ENCODE data around the gene FLT1. TPM values are rescaled to one million over a fixed set of nuclear protein-coding genes. Genes with fewer than 3 reads are reported as not detected.

The FLT1 gene
- total and polyA plus RNA-seq, 2 of the 13 experiments (the other 11 are each of a cell fraction or from before 2014, with no cell fraction given), result 0.02 TPM; not detected in 1

- no peak for TF ChIP-seq HNF1A (IDR thresholded peaks at IDR 0.05; ENCODE audit: low read depth)
- no peak for TF ChIP-seq HNF1A (CRISPR knock-in tag; IDR thresholded peaks at IDR 0.05; ENCODE audit: borderline replicate concordance)
- TF ChIP-seq TSC22D2 (CRISPR knock-in tag; IDR thresholded peaks at IDR 0.05; ENCODE audit: borderline replicate concordance), result no peak
- no peak for TF ChIP-seq BATF2 (CRISPR knock-in tag; IDR thresholded peaks at IDR 0.05)
- TF ChIP-seq FOXK1 (CRISPR knock-in tag; IDR thresholded peaks at IDR 0.05; ENCODE audit: borderline replicate concordance, low read depth), result no peak
- no peak for TF ChIP-seq NCOR1 (IDR thresholded peaks at IDR 0.05; ENCODE audit: borderline replicate concordance, low read length)
- TF ChIP-seq TBX3 (IDR thresholded peaks at IDR 0.05; ENCODE audit: borderline replicate concordance), result no peak
- TF ChIP-seq USF2 (IDR thresholded peaks at IDR 0.05; ENCODE audit: low read depth, low read length), result no peak
- TF ChIP-seq USF2 (CRISPR knock-in tag; IDR thresholded peaks at IDR 0.05; ENCODE audit: borderline replicate concordance), result no peak
- no peak for TF ChIP-seq ZFP36L2 (CRISPR knock-in tag; IDR thresholded peaks at IDR 0.05)
- TF ChIP-seq ZNF784 (CRISPR knock-in tag; IDR thresholded peaks at IDR 0.05; ENCODE audit: borderline replicate concordance), result no peak
- TF ChIP-seq, protein P1, sequence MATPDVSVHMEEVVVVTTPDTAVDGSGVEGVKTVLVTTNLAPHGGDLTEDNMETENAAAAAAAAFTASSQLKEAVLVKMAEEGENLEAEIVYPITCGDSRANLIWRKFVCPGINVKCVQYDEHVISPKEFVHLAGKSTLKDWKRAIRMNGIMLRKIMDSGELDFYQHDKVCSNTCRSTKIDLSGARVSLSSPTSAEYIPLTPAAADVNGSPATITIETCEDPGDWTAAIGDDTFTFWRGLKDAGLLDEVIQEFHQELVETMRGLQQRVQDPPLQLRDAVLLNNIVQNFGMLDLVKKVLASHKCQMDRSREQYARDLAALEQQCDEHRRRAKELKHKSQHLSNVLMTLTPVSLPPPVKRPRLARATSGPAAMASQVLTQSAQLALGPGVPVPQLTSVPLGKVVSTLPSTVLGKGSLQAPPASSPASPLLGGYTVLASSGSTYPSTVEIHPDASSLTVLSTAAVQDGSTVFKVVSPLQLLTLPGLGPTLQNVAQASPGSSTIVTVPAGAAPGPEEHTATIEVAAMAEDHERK (CRISPR knock-in tag; IDR thresholded peaks at IDR 0.05; ENCODE audit: low read depth), result no peak
- no peak for TF ChIP-seq ZFP1 (CRISPR knock-in tag; IDR thresholded peaks at IDR 0.05)
- TF ChIP-seq MEIS2 (CRISPR knock-in tag; IDR thresholded peaks at IDR 0.05), result no peak
- no peak for TF ChIP-seq PCBP2 (optimal IDR thresholded peaks at IDR 0.05; ENCODE audit: low read depth, low read length, poor library complexity, severe bottlenecking)
- no peak for TF ChIP-seq TFDP2 (CRISPR knock-in tag; IDR thresholded peaks at IDR 0.05)
Measured at GRCh38 chr13:28299916-28300315, 195.0 kb downstream of the FLT1 start (continued).
